Measurements from ENCODE around the gene VWA5B2. TPM values are rescaled to one million over a fixed set of nuclear protein-coding genes. Genes with fewer than 3 reads are reported as not detected.

VWA5B2 gene
- total RNA-seq, 1 experiment from 2014 or later: 0.44 TPM

DNA sequence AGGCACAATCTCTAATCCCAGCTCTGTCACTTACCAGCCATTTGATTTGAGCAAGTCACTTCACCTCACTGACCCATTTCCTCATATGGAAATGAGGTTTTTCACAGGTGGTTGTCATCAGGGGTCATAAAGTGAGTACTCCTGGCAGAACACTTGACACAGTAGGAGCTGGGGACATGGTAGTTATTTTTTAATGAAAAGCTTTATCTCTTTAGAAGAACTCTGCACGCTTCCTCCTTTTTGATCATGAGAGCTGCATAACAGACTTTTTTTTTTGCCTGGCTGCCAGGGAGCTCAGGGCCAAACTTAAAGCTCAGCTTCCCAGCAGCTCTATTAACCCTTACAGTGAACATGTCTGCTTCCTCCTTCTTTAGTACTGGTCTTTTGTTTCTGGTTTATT is 8.4 kb downstream of the VWA5B2 start:
- no peak overlapping the region for H3K27ac Mint-ChIP-seq

DNA sequence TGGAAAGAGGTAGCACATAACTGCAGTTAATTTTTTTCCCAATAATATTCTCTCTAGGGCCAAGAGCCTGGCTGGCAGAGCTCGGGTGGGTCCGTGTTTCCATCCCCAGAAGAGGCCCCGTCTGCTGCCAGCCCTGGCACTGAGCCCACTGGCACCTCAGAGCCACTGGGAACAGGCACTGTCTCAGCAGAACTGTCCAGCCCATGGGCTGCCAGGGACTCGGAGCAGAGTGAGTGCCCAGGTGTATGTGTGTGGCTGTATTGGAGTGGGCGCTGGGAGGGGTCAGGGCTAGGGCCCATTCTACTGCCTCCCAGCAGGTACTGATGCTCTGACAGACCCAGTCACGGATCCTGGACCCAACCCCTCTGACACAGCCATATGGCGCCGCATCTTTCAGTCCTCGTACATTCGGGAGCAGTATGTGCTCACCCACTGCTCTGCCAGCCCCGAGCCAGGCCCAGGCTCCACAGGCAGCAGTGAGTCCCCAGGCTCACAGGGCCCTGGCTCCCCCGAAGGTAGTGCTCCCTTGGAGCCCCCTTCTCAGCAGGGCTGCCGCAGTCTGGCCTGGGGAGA is 8.9 kb downstream of the VWA5B2 start:
- Mint-ChIP-seq H3K4me3 (no peak overlapping the region), H3K4me1 (peaks cover 3% of the 10 kb centered on the region; the same call in 1 of the 2 replicates), H3K27ac (no peak overlapping the region), H3K36me3 (peaks cover 9% of the 10 kb centered on the region), H3K27me3 (ENCODE audit: low read depth) (peaks cover 12% of the 10 kb centered on the region), H3K9me3 (no peaks in the 10 kb centered on the region)
- no peak for DNase-seq (ENCODE audit: low spot score)
- CTCF ChIA-PET: interaction anchor here (0.8 to 7.5 kb wide), 2 partner anchors 10 to 11 kb away, joined by 3 to 88 read pairs; partner anchors contain the start of genes EEF1AKMT4 and VWA5B2
- TF ChIP-seq NFYB (CRISPR knock-in tag; conservative IDR thresholded peaks at IDR 0.05; ENCODE audit: low read depth) (no peak), NFE2L1 (CRISPR knock-in tag; IDR thresholded peaks at IDR 0.05) (no peak), RORB (CRISPR knock-in tag; IDR thresholded peaks at IDR 0.05) (no peak), NR1H2 (CRISPR knock-in tag; IDR thresholded peaks at IDR 0.05) (no peak)
- TF ChIP-seq, protein P1, sequence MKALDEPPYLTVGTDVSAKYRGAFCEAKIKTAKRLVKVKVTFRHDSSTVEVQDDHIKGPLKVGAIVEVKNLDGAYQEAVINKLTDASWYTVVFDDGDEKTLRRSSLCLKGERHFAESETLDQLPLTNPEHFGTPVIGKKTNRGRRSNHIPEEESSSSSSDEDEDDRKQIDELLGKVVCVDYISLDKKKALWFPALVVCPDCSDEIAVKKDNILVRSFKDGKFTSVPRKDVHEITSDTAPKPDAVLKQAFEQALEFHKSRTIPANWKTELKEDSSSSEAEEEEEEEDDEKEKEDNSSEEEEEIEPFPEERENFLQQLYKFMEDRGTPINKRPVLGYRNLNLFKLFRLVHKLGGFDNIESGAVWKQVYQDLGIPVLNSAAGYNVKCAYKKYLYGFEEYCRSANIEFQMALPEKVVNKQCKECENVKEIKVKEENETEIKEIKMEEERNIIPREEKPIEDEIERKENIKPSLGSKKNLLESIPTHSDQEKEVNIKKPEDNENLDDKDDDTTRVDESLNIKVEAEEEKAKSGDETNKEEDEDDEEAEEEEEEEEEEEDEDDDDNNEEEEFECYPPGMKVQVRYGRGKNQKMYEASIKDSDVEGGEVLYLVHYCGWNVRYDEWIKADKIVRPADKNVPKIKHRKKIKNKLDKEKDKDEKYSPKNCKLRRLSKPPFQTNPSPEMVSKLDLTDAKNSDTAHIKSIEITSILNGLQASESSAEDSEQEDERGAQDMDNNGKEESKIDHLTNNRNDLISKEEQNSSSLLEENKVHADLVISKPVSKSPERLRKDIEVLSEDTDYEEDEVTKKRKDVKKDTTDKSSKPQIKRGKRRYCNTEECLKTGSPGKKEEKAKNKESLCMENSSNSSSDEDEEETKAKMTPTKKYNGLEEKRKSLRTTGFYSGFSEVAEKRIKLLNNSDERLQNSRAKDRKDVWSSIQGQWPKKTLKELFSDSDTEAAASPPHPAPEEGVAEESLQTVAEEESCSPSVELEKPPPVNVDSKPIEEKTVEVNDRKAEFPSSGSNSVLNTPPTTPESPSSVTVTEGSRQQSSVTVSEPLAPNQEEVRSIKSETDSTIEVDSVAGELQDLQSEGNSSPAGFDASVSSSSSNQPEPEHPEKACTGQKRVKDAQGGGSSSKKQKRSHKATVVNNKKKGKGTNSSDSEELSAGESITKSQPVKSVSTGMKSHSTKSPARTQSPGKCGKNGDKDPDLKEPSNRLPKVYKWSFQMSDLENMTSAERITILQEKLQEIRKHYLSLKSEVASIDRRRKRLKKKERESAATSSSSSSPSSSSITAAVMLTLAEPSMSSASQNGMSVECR (CRISPR knock-in tag; IDR thresholded peaks at IDR 0.05; ENCODE audit: borderline replicate concordance): no peak
- TF ChIP-seq, protein P2, sequence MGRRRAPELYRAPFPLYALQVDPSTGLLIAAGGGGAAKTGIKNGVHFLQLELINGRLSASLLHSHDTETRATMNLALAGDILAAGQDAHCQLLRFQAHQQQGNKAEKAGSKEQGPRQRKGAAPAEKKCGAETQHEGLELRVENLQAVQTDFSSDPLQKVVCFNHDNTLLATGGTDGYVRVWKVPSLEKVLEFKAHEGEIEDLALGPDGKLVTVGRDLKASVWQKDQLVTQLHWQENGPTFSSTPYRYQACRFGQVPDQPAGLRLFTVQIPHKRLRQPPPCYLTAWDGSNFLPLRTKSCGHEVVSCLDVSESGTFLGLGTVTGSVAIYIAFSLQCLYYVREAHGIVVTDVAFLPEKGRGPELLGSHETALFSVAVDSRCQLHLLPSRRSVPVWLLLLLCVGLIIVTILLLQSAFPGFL (CRISPR knock-in tag; IDR thresholded peaks at IDR 0.05; ENCODE audit: borderline replicate concordance): no peak
- POLR2A ChIA-PET: interaction anchor here (1.0 kb wide), 1 partner anchor 8 kb away, joined by 3 read pairs; no protein-coding TSS in a partner anchor
- no peak for ATAC-seq

More for the DNA sequence above, 8.4 kb downstream of the VWA5B2 start:
- Mint-ChIP-seq H3K36me3 (peaks cover 6% of the 10 kb centered on the region), H3K9me3 (no peaks in the 10 kb centered on the region), H3K4me1 (peaks cover 3% of the 10 kb centered on the region; the same call in 1 of the 2 replicates), H3K27me3 (ENCODE audit: low read depth) (peaks cover 16% of the 10 kb centered on the region), H3K4me3 (no peak overlapping the region)
- DNase-seq (ENCODE audit: low spot score) (no peak), ATAC-seq (no peak)
- CTCF ChIA-PET: interaction anchor here (0.8 to 7.5 kb wide), 3 partner anchors 9 to 12 kb away, joined by 3 to 88 read pairs (median 7); partner anchors contain the start of genes EEF1AKMT4 and VWA5B2
- POLR2A ChIA-PET: no interaction called here
- TF ChIP-seq TEAD1 (CRISPR knock-in tag; IDR thresholded peaks at IDR 0.05): no peak
- TF ChIP-seq, protein P3, sequence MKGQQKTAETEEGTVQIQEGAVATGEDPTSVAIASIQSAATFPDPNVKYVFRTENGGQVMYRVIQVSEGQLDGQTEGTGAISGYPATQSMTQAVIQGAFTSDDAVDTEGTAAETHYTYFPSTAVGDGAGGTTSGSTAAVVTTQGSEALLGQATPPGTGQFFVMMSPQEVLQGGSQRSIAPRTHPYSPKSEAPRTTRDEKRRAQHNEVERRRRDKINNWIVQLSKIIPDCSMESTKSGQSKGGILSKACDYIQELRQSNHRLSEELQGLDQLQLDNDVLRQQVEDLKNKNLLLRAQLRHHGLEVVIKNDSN (CRISPR knock-in tag; IDR thresholded peaks at IDR 0.05): no peak
- TF ChIP-seq, protein P4, sequence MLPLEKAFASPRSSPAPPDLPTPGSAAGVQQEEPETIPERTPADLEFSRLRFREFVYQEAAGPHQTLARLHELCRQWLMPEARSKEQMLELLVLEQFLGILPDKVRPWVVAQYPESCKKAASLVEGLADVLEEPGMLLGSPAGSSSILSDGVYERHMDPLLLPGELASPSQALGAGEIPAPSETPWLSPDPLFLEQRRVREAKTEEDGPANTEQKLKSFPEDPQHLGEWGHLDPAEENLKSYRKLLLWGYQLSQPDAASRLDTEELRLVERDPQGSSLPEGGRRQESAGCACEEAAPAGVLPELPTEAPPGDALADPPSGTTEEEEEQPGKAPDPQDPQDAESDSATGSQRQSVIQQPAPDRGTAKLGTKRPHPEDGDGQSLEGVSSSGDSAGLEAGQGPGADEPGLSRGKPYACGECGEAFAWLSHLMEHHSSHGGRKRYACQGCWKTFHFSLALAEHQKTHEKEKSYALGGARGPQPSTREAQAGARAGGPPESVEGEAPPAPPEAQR (CRISPR knock-in tag; IDR thresholded peaks at IDR 0.05): no peak
- no peak for TF ChIP-seq RORB (CRISPR knock-in tag; IDR thresholded peaks at IDR 0.05)
- no peak for TF ChIP-seq EMX1 (CRISPR knock-in tag; IDR thresholded peaks at IDR 0.05)
- no peak for TF ChIP-seq CREM (CRISPR knock-in tag; IDR thresholded peaks at IDR 0.05)
- no peak for TF ChIP-seq NR2C2 (CRISPR knock-in tag; IDR thresholded peaks at IDR 0.05)
- TF ChIP-seq JAZF1 (CRISPR knock-in tag; IDR thresholded peaks at IDR 0.05): no peak
- TF ChIP-seq, protein P5, sequence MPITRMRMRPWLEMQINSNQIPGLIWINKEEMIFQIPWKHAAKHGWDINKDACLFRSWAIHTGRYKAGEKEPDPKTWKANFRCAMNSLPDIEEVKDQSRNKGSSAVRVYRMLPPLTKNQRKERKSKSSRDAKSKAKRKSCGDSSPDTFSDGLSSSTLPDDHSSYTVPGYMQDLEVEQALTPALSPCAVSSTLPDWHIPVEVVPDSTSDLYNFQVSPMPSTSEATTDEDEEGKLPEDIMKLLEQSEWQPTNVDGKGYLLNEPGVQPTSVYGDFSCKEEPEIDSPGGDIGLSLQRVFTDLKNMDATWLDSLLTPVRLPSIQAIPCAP (CRISPR knock-in tag; IDR thresholded peaks at IDR 0.05): no peak
- TF ChIP-seq, protein P6, sequence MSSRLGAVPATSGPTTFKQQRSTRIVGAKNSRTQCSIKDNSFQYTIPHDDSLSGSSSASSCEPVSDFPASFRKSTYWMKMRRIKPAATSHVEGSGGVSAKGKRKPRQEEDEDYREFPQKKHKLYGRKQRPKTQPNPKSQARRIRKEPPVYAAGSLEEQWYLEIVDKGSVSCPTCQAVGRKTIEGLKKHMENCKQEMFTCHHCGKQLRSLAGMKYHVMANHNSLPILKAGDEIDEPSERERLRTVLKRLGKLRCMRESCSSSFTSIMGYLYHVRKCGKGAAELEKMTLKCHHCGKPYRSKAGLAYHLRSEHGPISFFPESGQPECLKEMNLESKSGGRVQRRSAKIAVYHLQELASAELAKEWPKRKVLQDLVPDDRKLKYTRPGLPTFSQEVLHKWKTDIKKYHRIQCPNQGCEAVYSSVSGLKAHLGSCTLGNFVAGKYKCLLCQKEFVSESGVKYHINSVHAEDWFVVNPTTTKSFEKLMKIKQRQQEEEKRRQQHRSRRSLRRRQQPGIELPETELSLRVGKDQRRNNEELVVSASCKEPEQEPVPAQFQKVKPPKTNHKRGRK (CRISPR knock-in tag; IDR thresholded peaks at IDR 0.05; ENCODE audit: borderline replicate concordance): no peak
- no peak for TF ChIP-seq FOXP1 (CRISPR knock-in tag; IDR thresholded peaks at IDR 0.05; ENCODE audit: borderline replicate concordance)
- TF ChIP-seq, protein P7, sequence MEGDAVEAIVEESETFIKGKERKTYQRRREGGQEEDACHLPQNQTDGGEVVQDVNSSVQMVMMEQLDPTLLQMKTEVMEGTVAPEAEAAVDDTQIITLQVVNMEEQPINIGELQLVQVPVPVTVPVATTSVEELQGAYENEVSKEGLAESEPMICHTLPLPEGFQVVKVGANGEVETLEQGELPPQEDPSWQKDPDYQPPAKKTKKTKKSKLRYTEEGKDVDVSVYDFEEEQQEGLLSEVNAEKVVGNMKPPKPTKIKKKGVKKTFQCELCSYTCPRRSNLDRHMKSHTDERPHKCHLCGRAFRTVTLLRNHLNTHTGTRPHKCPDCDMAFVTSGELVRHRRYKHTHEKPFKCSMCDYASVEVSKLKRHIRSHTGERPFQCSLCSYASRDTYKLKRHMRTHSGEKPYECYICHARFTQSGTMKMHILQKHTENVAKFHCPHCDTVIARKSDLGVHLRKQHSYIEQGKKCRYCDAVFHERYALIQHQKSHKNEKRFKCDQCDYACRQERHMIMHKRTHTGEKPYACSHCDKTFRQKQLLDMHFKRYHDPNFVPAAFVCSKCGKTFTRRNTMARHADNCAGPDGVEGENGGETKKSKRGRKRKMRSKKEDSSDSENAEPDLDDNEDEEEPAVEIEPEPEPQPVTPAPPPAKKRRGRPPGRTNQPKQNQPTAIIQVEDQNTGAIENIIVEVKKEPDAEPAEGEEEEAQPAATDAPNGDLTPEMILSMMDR (IDR thresholded peaks at IDR 0.05): no peak
- TF ChIP-seq, protein P2 (CRISPR knock-in tag; IDR thresholded peaks at IDR 0.05; ENCODE audit: borderline replicate concordance): no peak
- no peak for TF ChIP-seq NFE2L1 (CRISPR knock-in tag; IDR thresholded peaks at IDR 0.05)
- TF ChIP-seq ESRRA (CRISPR knock-in tag; IDR thresholded peaks at IDR 0.05; ENCODE audit: borderline replicate concordance): no peak
- no peak for TF ChIP-seq SOX15 (CRISPR knock-in tag; IDR thresholded peaks at IDR 0.05)

All from WTC11 (cell line).